Endothelial cell of umbilical vein (primary cell): ENCODE data around the gene TOPAZ1.

Experiments
- CTCF ChIP-seq, 2 donors: IDR thresholded peaks; 1 replicate in 1 of 2; 2 replicates in 1 of 2; pipeline ENCODE4 v1.5.1; 2011; ENCODE audit warnings: low read length in 2 of 2, mild to moderate bottlenecking in 2 of 2, moderate library complexity in 2 of 2, control low read depth in 1 of 2, inconsistent platforms in 1 of 2, low read depth in 1 of 2; ENCODE audit not compliant: insufficient read depth in 1 of 2; ENCODE audit errors: extremely low read depth in 1 of 2
- EZH2 ChIP-seq: IDR thresholded peaks from 2 replicates; pipeline ENCODE4 v1.6.1; 2012; ENCODE audit warnings: borderline replicate concordance, low read depth, mild to moderate bottlenecking, moderate library complexity, low read length, inconsistent platforms; ENCODE audit not compliant: severe bottlenecking
- JUN ChIP-seq: IDR thresholded peaks from 2 replicates; pipeline ENCODE4 v1.6.1; 2011; ENCODE audit warnings: borderline replicate concordance, low read depth; ENCODE audit not compliant: insufficient read length, insufficient read depth
- POLR2A ChIP-seq: IDR thresholded peaks from 2 replicates; pipeline ENCODE4 v1.6.1; 2012; ENCODE audit warnings: low read depth, mild to moderate bottlenecking, control low read depth, low read length
- POLR2AphosphoS5 ChIP-seq: IDR thresholded peaks from 2 replicates; pipeline ENCODE4 v1.6.1; 2012; ENCODE audit warnings: low read depth, mild to moderate bottlenecking, control low read depth, low read length, moderate library complexity; ENCODE audit not compliant: insufficient read depth
- TF ChIP-seq, protein P1 (sequence below): IDR thresholded peaks from 2 replicates; pipeline ENCODE4 v1.6.1; 2011; ENCODE audit not compliant: insufficient read depth, insufficient read length

DNA sequence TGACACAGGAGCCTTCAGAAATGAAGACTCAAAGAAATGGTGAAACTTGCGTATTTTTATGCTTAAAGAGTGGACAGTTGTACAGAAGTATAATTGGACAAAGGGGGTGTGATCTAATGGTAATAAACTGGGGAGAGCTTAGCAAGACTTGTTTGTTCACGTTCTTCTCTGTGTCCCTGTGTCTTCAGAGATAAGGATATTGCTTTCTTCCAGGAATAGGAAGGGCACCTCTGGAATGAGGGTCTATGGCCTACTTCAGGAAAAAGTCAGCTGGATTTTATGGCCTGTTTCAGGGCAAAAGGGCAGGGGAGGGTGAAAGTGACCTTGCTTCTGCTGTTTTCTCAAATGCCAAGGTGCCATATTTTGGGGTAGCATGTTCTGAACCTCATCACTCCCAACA is 4.5 kb upstream of the TOPAZ1 start:
- TF ChIP-seq POLR2A = no peak
- TF ChIP-seq CTCF (IDR thresholded peaks at IDR 0.05; ENCODE audit: extremely low read depth in 1 of 2, insufficient read depth in 1 of 2, low read depth in 1 of 2, low read length in 2 of 2) = no peak
- TF ChIP-seq, protein P1, sequence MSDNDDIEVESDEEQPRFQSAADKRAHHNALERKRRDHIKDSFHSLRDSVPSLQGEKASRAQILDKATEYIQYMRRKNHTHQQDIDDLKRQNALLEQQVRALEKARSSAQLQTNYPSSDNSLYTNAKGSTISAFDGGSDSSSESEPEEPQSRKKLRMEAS = no peak
- no peak for TF ChIP-seq EZH2
- no peak for TF ChIP-seq POLR2AphosphoS5
- TF ChIP-seq JUN = no peak
